A549 (cell line): ENCODE results near the gene FAM181A.

Source experiments
- BHLHE40 ChIP-seq: IDR thresholded peaks from 2 replicates; pipeline ENCODE4 v1.6.1; 2012; ENCODE audit warnings: low read depth, low read length, inconsistent platforms
- ESRRA ChIP-seq: fragments of 150-350 bp; IDR thresholded peaks from 2 replicates; pipeline ENCODE4 v1.6.1; 2014; ENCODE audit warnings: mild to moderate bottlenecking, low read length, borderline replicate concordance
- HES2 ChIP-seq: fragments of >200 bp; sonication (Bioruptor Twin); formaldehyde crosslinking; IDR thresholded peaks from 2 replicates; pipeline ENCODE4 v1.6.1; 2016
- HMGXB4 ChIP-seq: fragments of 250-450 bp; sonication (Bioruptor Pico); IDR thresholded peaks from 2 replicates; pipeline ENCODE4 v1.5.0; 2021; ENCODE audit warnings: mild to moderate bottlenecking, moderate library complexity, borderline replicate concordance
- MAFK ChIP-seq: fragments of 450-650 bp; IDR thresholded peaks from 2 replicates; pipeline ENCODE4 v1.6.1; 2014; ENCODE audit not compliant: partially characterized antibody
- POLR2A ChIP-seq: IDR thresholded peaks from 2 replicates; pipeline ENCODE4 v1.6.1; 2012; ENCODE audit warnings: mild to moderate bottlenecking, low read length
- RAD21 ChIP-seq, 2 experiments: fragments of >200 bp in 1 of 2; sonication (Bioruptor Twin) in 1 of 2; formaldehyde crosslinking in 1 of 2; IDR thresholded peaks in 1 of 2; conservative IDR thresholded peaks in 1 of 2; 2 replicates in 1 of 2; 3 replicates in 1 of 2; pipeline ENCODE4 v1.6.1; 2012 to 2018; ENCODE audit warnings: inconsistent platforms in 1 of 2
- TF ChIP-seq, protein P1 (sequence below): fragments of >200 bp; sonication (Bioruptor Twin); formaldehyde crosslinking; IDR thresholded peaks from 3 replicates; pipeline ENCODE4 v1.5.1; 2016

DNA sequence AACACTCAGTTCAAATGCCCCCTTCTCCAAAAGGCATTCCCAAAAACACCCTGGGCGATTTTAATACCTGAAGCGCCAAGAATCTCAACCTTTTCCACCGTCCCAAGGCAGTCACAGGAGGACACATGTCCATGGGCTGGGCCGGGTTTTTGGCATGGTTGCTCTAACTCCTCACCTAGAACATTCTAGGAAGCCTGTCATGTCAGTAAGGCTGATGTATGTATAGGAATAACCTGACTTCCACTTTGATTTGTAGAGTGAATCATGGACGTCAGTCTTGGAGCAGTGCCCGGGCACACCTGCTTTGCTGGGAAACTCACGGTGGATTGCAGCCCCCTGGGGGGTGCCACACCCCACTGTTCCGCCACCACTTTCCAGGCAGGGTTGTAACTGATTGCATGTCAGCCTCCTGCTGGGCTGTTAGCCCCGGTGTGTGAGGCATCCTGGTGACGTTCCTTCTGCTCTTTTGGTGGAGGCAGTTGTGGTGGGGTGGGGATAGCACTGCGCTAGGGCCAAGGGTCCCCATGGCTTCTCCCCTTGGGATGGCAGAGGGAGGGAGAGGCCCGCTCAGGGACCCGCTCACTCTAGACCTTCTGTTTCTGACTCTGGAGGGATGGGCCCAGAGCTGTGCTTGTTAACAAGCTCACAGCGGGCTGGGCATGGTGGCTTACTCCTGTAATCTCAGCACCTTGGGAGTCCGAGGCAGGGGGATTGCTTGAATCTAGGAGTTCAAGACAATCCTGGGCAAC lies 35.2 kb upstream of the FAM181A start:
- TF ChIP-seq, protein P1, sequence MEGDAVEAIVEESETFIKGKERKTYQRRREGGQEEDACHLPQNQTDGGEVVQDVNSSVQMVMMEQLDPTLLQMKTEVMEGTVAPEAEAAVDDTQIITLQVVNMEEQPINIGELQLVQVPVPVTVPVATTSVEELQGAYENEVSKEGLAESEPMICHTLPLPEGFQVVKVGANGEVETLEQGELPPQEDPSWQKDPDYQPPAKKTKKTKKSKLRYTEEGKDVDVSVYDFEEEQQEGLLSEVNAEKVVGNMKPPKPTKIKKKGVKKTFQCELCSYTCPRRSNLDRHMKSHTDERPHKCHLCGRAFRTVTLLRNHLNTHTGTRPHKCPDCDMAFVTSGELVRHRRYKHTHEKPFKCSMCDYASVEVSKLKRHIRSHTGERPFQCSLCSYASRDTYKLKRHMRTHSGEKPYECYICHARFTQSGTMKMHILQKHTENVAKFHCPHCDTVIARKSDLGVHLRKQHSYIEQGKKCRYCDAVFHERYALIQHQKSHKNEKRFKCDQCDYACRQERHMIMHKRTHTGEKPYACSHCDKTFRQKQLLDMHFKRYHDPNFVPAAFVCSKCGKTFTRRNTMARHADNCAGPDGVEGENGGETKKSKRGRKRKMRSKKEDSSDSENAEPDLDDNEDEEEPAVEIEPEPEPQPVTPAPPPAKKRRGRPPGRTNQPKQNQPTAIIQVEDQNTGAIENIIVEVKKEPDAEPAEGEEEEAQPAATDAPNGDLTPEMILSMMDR = no peak
- TF ChIP-seq RAD21 (conservative IDR thresholded peaks at IDR 0.05 in 1 of 2, IDR thresholded peaks at IDR 0.05 in 1 of 2) = no peak
- TF ChIP-seq POLR2A = no peak
- no peak for TF ChIP-seq HES2
- no peak for TF ChIP-seq HMGXB4 (CRISPR knock-in tag)
- TF ChIP-seq ESRRA = no peak
- TF ChIP-seq MAFK = no peak
- no peak for TF ChIP-seq BHLHE40
